ENCODE results near the gene RALGAPA1. TPM values are rescaled to one million over a fixed set of nuclear protein-coding genes. Genes with fewer than 3 reads are reported as not detected.

The RALGAPA1 gene
- polyA plus RNA-seq, 1 donor from 2014 or later = 73.3 TPM

DNA sequence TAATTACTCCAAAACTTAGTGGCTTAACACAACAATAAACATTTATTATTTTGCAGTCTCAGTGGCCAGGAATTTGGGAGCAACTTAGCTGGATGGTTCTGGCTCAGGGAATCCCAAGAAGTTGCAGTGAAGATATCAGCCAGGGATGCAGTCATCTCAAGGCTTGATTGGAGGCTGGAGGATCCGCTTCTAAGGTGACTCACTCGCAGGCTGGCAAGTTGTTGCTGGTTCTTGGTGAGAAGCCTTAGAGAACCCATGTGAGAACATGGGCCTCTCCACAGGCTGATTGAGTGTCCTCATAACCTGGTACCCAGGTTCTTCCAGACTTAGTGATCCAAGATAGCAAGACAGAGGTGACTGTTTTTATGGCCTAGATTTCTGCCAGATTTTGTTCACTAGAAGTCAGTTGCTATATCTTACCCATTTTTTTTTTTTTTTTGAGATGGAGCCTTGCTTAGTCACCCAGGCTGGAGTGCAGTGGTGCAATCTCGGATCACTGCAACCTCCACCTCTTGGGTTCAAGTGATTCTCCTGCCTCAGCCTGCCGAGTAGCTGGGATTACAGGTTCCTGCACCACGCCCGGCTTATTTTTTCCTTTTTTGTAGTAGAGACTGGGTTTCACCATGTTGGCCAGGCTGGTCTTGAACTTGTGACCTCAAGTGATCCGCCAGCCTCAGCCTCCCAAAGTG lies 49.6 kb upstream of the RALGAPA1 start:
- no peak overlapping the region for H3K4me3 ChIP-seq (ENCODE audit: low read length)
- no peaks in the 10 kb centered on the region for H3K27me3 ChIP-seq (ENCODE audit: insufficient read depth, low read depth, low read length)
- TF ChIP-seq EP300 (conservative IDR thresholded peaks at IDR 0.05; ENCODE audit: poor library complexity, severe bottlenecking) = no peak
- TF ChIP-seq TAF1 (IDR thresholded peaks at IDR 0.05; ENCODE audit: low read depth) = no peak
- no peak for TF ChIP-seq CTCF (IDR thresholded peaks at IDR 0.05; ENCODE audit: poor library complexity, severe bottlenecking)
- TF ChIP-seq RAD21 (conservative IDR thresholded peaks at IDR 0.05) = no peak
- no peak for TF ChIP-seq POLR2AphosphoS5 (IDR thresholded peaks at IDR 0.05)
- no peak for TF ChIP-seq REST (IDR thresholded peaks at IDR 0.05; ENCODE audit: borderline replicate concordance)
- TF ChIP-seq SMC3 (conservative IDR thresholded peaks at IDR 0.05; ENCODE audit: poor library complexity) = no peak
- TF ChIP-seq MXI1 (conservative IDR thresholded peaks at IDR 0.05; ENCODE audit: poor library complexity, severe bottlenecking) = no peak
- TF ChIP-seq EZH2 (IDR thresholded peaks at IDR 0.05; ENCODE audit: borderline replicate concordance, insufficient read depth, low read length, poor library complexity, severe bottlenecking) = no peak
- no peak overlapping the region for H3K27ac ChIP-seq (ENCODE audit: low read length)
- no peaks in the 10 kb centered on the region for H3K36me3 ChIP-seq (ENCODE audit: insufficient read depth, low read length)
- H2AFZ ChIP-seq (ENCODE audit: low read depth, low read length) = no peak overlapping the region
- H3K4me2 ChIP-seq (ENCODE audit: low read length) = no peak overlapping the region
- H3K9ac ChIP-seq (ENCODE audit: low read length) = no peak overlapping the region
- no peaks in the 10 kb centered on the region for H3K79me2 ChIP-seq (replicated peaks; ENCODE audit: insufficient read depth, low read length)
- H4K20me1 ChIP-seq (ENCODE audit: insufficient read depth) = no peaks in the 10 kb centered on the region
- H3K9me2 ChIP-seq (ENCODE audit: insufficient read depth, low read length) = no peaks in the 10 kb centered on the region
- no peaks in the 10 kb centered on the region for H3F3A ChIP-seq (ENCODE audit: insufficient read depth, low read length, poor library complexity, severe bottlenecking)
- H3K9me3 ChIP-seq (ENCODE audit: low read length) = no peaks in the 10 kb centered on the region

GRCh38 chr14:35855876-35856481 lies 46.9 kb upstream of the RALGAPA1 start:
- Histone ChIP-seq H3K4me3 (ENCODE audit: low read length) (no peak overlapping the region), H3K9me3 (ENCODE audit: low read length) (peaks cover 10% of the 10 kb centered on the region), H3K27ac (ENCODE audit: low read length) (no peak overlapping the region), H3K9me2 (ENCODE audit: insufficient read depth, low read length) (no peaks in the 10 kb centered on the region), H3K27me3 (ENCODE audit: insufficient read depth, low read depth, low read length) (no peaks in the 10 kb centered on the region), H3F3A (ENCODE audit: insufficient read depth, low read length, poor library complexity, severe bottlenecking) (no peaks in the 10 kb centered on the region), H3K79me2 (replicated peaks; ENCODE audit: insufficient read depth, low read length) (no peaks in the 10 kb centered on the region), H3K36me3 (ENCODE audit: insufficient read depth, low read length) (no peaks in the 10 kb centered on the region), H4K20me1 (ENCODE audit: insufficient read depth) (no peaks in the 10 kb centered on the region), H3K4me2 (ENCODE audit: low read length) (no peak overlapping the region), H2AFZ (ENCODE audit: low read depth, low read length) (no peak overlapping the region), H3K9ac (ENCODE audit: low read length) (no peak overlapping the region)
- TF ChIP-seq CTCF (IDR thresholded peaks at IDR 0.05; ENCODE audit: poor library complexity, severe bottlenecking) (no peak), TAF1 (IDR thresholded peaks at IDR 0.05; ENCODE audit: low read depth) (no peak), RAD21 (conservative IDR thresholded peaks at IDR 0.05) (no peak), POLR2AphosphoS5 (IDR thresholded peaks at IDR 0.05) (no peak), SMC3 (conservative IDR thresholded peaks at IDR 0.05; ENCODE audit: poor library complexity) (no peak), REST (IDR thresholded peaks at IDR 0.05; ENCODE audit: borderline replicate concordance) (no peak), MXI1 (conservative IDR thresholded peaks at IDR 0.05; ENCODE audit: poor library complexity, severe bottlenecking) (no peak), EP300 (conservative IDR thresholded peaks at IDR 0.05; ENCODE audit: poor library complexity, severe bottlenecking) (no peak), EZH2 (IDR thresholded peaks at IDR 0.05; ENCODE audit: borderline replicate concordance, insufficient read depth, low read length, poor library complexity, severe bottlenecking) (no peak)

Data from neural cell (in vitro differentiated cells).